IMR-90 (cell line): ENCODE measurements around the gene WDFY2. TPM values are rescaled to one million over a fixed set of nuclear protein-coding genes. Genes with fewer than 3 reads are reported as not detected.

Experiments
- ATAC-seq: fragments of 200-7000 bp; cut with Tn5 transposase; 2 replicates; pipeline ENCODE4 v1.9.1; 2020; ENCODE audit warnings: low read depth, mild to moderate bottlenecking, moderate library complexity
- BruUV-seq: library from RNA; stranded (reverse); fragments of 400-500 nt; replicated peaks from 2 replicates; lab custom pipeline; 2021; lab: Mats Ljungman, UMichigan
- CTCF ChIA-PET: fragments of 300-600 bp; formaldehyde crosslinking; extraction: SDS; loops from one replicate; lab custom pipeline; 2021; ENCODE audit warnings: antibody characterized with exemption; lab: Yijun Ruan, JAX
- POLR2A ChIA-PET: fragments of 300-600 bp; sonication (Branson Sonifier 250); formaldehyde crosslinking; loops from one replicate; lab custom pipeline; 2022; ENCODE audit warnings: antibody characterized with exemption; ENCODE audit not compliant: unreplicated experiment; lab: Charles Lee
- DNase-seq: peaks from one replicate; pipeline ENCODE4 v3.0.0; 2013
- H2AFZ ChIP-seq: replicated peaks from 2 replicates; pipeline ENCODE3; 2013; ENCODE audit warnings: low read length, mild to moderate bottlenecking; ENCODE audit not compliant: poor library complexity
- H2AK5ac ChIP-seq: 2 replicates; pipeline ENCODE4 v1.6.1; 2013; ENCODE audit warnings: low read depth, low read length, inconsistent platforms
- H2AK9ac ChIP-seq: replicated peaks from 2 replicates; pipeline ENCODE3; 2013; ENCODE audit warnings: mild to moderate bottlenecking, low read depth, low read length, moderate library complexity; ENCODE audit not compliant: poor library complexity
- H2BK120ac ChIP-seq: 2 replicates; pipeline ENCODE4 v1.6.1; 2013; ENCODE audit warnings: low read depth, low read length, inconsistent platforms
- H2BK15ac ChIP-seq: 3 replicates; pipeline ENCODE4 v1.6.1; 2013; ENCODE audit warnings: low read depth, low read length, inconsistent platforms
- H2BK20ac ChIP-seq: 2 replicates; pipeline ENCODE4 v1.6.1; 2013; ENCODE audit warnings: low read depth, mild to moderate bottlenecking, inconsistent platforms, low read length, moderate library complexity
- H2BK5ac ChIP-seq: 2 replicates; pipeline ENCODE4 v1.6.1; 2013; ENCODE audit warnings: mild to moderate bottlenecking, low read depth, low read length, inconsistent platforms; ENCODE audit not compliant: poor library complexity, severe bottlenecking
- H3K14ac ChIP-seq: replicated peaks from 2 replicates; pipeline ENCODE4 v1.6.1; 2013; ENCODE audit warnings: low read depth, low read length, inconsistent platforms
- H3K18ac ChIP-seq: 2 replicates; pipeline ENCODE4 v1.6.1; 2013; ENCODE audit warnings: low read depth, low read length, control low read depth
- H3K23ac ChIP-seq: 2 replicates; pipeline ENCODE4 v1.6.1; 2013; ENCODE audit warnings: low read depth, low read length, inconsistent platforms
- H3K27ac ChIP-seq: 2 replicates; pipeline ENCODE4 v1.5.1; 2013; ENCODE audit warnings: mild to moderate bottlenecking, control low read depth, low read length; ENCODE audit not compliant: insufficient read depth
- H3K27me3 ChIP-seq: 2 replicates; pipeline ENCODE4 v1.6.1; 2013; ENCODE audit warnings: low read length; ENCODE audit not compliant: control insufficient read depth, insufficient read depth
- H3K36me3 ChIP-seq: 2 replicates; pipeline ENCODE4 v1.6.1; 2013; ENCODE audit warnings: low read length, mixed read lengths; ENCODE audit not compliant: control insufficient read depth, insufficient read depth
- H3K4ac ChIP-seq: 2 replicates; pipeline ENCODE4 v1.6.1; 2013; ENCODE audit warnings: low read depth, low read length, inconsistent platforms
- H3K4me1 ChIP-seq: 2 replicates; pipeline ENCODE4 v1.6.1; 2013; ENCODE audit warnings: low read length, mixed read lengths; ENCODE audit not compliant: control insufficient read depth, insufficient read depth
- H3K4me2 ChIP-seq: 2 replicates; pipeline ENCODE4 v1.6.1; 2013; ENCODE audit warnings: low read depth, mild to moderate bottlenecking, control low read depth, low read length, moderate library complexity
- H3K4me3 ChIP-seq: 2 replicates; pipeline ENCODE4 v1.5.1; 2013; ENCODE audit warnings: low read depth, mild to moderate bottlenecking, control low read depth, low read length, moderate library complexity; ENCODE audit not compliant: insufficient read depth
- H3K56ac ChIP-seq: 2 replicates; pipeline ENCODE4 v1.6.1; 2013; ENCODE audit warnings: low read length, inconsistent platforms; ENCODE audit not compliant: insufficient read depth; ENCODE audit errors: extremely low read depth
- H3K79me1 ChIP-seq, 2 experiments: 2 replicates each; pipeline ENCODE4 v1.6.1; 2013; ENCODE audit warnings: low read length in 2 of 2, inconsistent platforms in 1 of 2, low read depth in 1 of 2
- H3K9ac ChIP-seq: 2 replicates; pipeline ENCODE4 v1.6.1; 2013; ENCODE audit warnings: low read depth, low read length, control low read depth
- H3K9me1 ChIP-seq: 2 replicates; pipeline ENCODE4 v1.6.1; 2013; ENCODE audit warnings: low read length, inconsistent platforms; ENCODE audit not compliant: insufficient read depth
- H3K9me3 ChIP-seq: 2 replicates; pipeline ENCODE4 v1.6.1; 2013; ENCODE audit warnings: low read length; ENCODE audit not compliant: control insufficient read depth, insufficient read depth
- H4K20me1 ChIP-seq: 2 replicates; pipeline ENCODE4 v1.6.1; 2013; ENCODE audit warnings: low read length, inconsistent platforms; ENCODE audit not compliant: insufficient read depth
- H4K5ac ChIP-seq: 2 replicates; pipeline ENCODE4 v1.6.1; 2013; ENCODE audit warnings: mild to moderate bottlenecking, low read depth, low read length, control low read depth
- H4K8ac ChIP-seq, 2 experiments: 2 replicates each; pipeline ENCODE4 v1.6.1; 2013; ENCODE audit warnings: low read depth in 2 of 2, low read length in 2 of 2, control low read depth in 1 of 2, inconsistent platforms in 1 of 2
- H4K91ac ChIP-seq: 2 replicates; pipeline ENCODE4 v1.6.1; 2013; ENCODE audit warnings: low read depth, low read length, inconsistent platforms; ENCODE audit not compliant: insufficient read depth
- CHD1 ChIP-seq: IDR thresholded peaks from 2 replicates; pipeline ENCODE4 v1.6.1; 2012; ENCODE audit warnings: low read depth, low read length, improper control_type of control experiment
- CTCF ChIP-seq: conservative IDR thresholded peaks from 2 replicates; pipeline ENCODE4 v1.5.1; 2012; ENCODE audit warnings: mild to moderate bottlenecking, low read depth, low read length, improper control_type of control experiment
- FOS ChIP-seq: fragments of 150-350 bp; IDR thresholded peaks from 2 replicates; pipeline ENCODE4 v1.6.1; 2016; ENCODE audit warnings: low read depth, low read length
- MAFK ChIP-seq: IDR thresholded peaks from 2 replicates; pipeline ENCODE4 v1.6.1; 2012; ENCODE audit warnings: low read depth, low read length, improper control_type of control experiment
- MXI1 ChIP-seq: IDR thresholded peaks from 2 replicates; pipeline ENCODE4 v1.6.1; 2012; ENCODE audit warnings: low read depth, mild to moderate bottlenecking, low read length, moderate library complexity, borderline replicate concordance
- POLR2A ChIP-seq: IDR thresholded peaks from 2 replicates; pipeline ENCODE4 v1.6.1; 2012; ENCODE audit warnings: mild to moderate bottlenecking, low read depth, low read length
- WGBS, 2 experiments: methylation state at CpG; one replicate each; pipeline versions ENCODE4 v1.1.5 to v1.1.7; 2013; ENCODE audit warnings: missing lambda C conversion rate in 2 of 2; ENCODE audit not compliant: insufficient read length in 1 of 2; ENCODE audit errors: extremely low coverage in 2 of 2; 5-methylcytosine and 5-hydroxymethylcytosine counted together
- dilution Hi-C: fragments of 300-500 bp; cut with HindIII; formaldehyde crosslinking; loops from one replicate; pipeline ENCODE4 v1.14.3; 2018; ENCODE audit warnings: low sequenced_read_pairs; ENCODE audit not compliant: unreplicated experiment
- in situ Hi-C: fragments of 300-500 bp; cut with MboI; formaldehyde crosslinking; loops from 3 replicates; pipeline ENCODE4 v1.14.3; 2019; ENCODE audit warnings: low sequenced_read_pairs, inconsistent platforms, mixed read lengths
- intact Hi-C: fragments of 100-400 bp; cut with micrococcal nuclease; formaldehyde crosslinking; loops from 2 replicates; pipeline ENCODE4 v1.10.0; 2022
- polyA plus RNA-seq, 3 experiments: library from polyadenylated mRNA; depleted of rRNA; stranded (reverse); fragments of >200 nt; gene quantifications; 2 replicates each; pipeline ENCODE4 v1.2.3, GENCODE V29; 2012; ENCODE audit warnings: low replicate concordance in 1 of 3
- total RNA-seq: library from RNA; depleted of rRNA; stranded (reverse); fragments of >200 nt; gene quantifications from 2 replicates; pipeline ENCODE4 v1.2.3, GENCODE V29; 2012

The WDFY2 gene
- total and polyA plus RNA-seq, 2 of the 4 experiments (the other 2 are of a cell fraction): 4.3 to 5.4 TPM

DNA sequence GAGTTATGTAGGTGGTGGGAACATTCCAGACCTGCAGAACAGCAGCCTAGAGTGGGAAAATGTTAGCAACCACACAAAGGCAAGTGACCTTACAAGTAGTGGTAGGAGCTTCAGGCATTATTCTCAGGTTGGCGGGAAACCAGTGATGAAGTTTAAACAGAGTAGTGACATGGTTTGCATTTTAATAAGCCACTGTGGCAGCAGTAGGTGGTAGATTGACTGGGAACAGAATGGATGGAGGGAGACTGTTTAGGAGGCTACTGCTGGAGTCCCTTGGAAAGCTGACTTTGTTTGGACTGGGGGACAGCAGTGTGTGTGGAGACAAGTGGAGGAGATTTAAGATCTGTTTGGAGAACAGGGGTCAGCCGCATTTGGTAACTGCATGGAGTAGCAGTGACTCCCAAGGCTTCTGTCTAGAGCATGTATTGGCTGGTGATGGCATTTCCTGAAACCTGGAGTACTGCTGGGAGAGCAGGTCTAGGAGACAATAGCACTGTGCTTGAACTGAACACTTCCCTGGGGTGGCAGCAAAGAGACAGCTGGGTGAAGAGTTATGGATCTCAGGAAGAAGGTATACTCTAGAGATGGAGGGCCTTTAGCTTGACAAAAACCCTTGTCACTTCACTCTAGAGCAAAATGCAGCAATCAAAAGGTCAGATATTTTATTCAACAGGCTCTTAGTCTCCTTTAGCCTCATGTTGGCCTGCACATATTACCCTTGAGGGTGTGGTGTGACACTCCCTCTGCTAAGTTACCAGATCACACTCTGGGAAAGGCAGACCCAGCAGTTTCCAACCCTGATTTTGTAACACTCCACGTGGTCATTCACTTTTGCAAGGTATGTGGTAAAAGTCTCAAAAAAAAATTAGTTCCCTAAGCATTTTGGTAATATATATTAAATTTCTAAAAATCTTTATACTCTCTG is 149.4 kb downstream of the WDFY2 start:
- Histone ChIP-seq H4K5ac (no peak overlapping the region), H2BK120ac (peak overlapping the region; percentile 37; the same call in 1 of the 2 replicates), H3K79me1 (peaks cover 38 to 68% of the 10 kb centered on the region in 2 experiments), H3K27ac (no peak overlapping the region), H3K14ac (peak overlapping the region; percentile 50), H3K23ac (peak overlapping the region; percentile 49), H3K4me3 (no peak overlapping the region), H3K4me1 (peaks cover 29% of the 10 kb centered on the region), H2AK5ac (peak overlapping the region; percentile 5; the same call in 1 of the 2 replicates), H3K18ac (no peak overlapping the region), H3K9me3 (no peaks in the 10 kb centered on the region), H2BK15ac (no peak overlapping the region; the same call in 2 of the 3 replicates), H4K20me1 (0 out of 2 replicates have a peak, but pooled peaks cover 4% of the 10 kb centered on the region), H3K9ac (no peak overlapping the region), H3K56ac (no peak overlapping the region), H3K9me1 (peaks cover 46% of the 10 kb centered on the region), H3K4me2 (no peak overlapping the region), H2BK20ac (0 out of 2 replicates have a peak overlapping the region, but pooled peaks have one; percentile 24), H4K91ac (peak overlapping the region; percentile 30; the same call in 1 of the 2 replicates), H2AK9ac (no peak overlapping the region), H2AFZ (no peak overlapping the region), H3K27me3 (no peaks in the 10 kb centered on the region), H4K8ac (peak overlapping the region in 1 of 2 experiments; percentile 68; a peak in 1 of 4 replicates), H2BK5ac (peak overlapping the region; percentile 0), H3K36me3 (no peaks in the 10 kb centered on the region), H3K4ac (peak overlapping the region; percentile 54)
- dilution Hi-C loops (no loop called here), intact Hi-C loops (no loop called here), in situ Hi-C loops (loop anchor here (10.0 kb wide), 1 partner anchor 289 kb away; no protein-coding TSS in a partner anchor)
- BruUV-seq: no TSS peak
- ATAC-seq (no peak), DNase-seq (peak; percentile 15)
- TF ChIP-seq CTCF (no peak), POLR2A (no peak), MXI1 (no peak), CHD1 (no peak), FOS (no peak), MAFK (no peak)
- 83% methylated on average over 2 of the region's 3 CpGs; no CpG with 5 or more reads in 1 of the 2 experiments for WGBS, 2 experiments
- ChIA-PET POLR2A (no interaction called here), CTCF (no interaction called here)
